H9 (cell line): Measurements from ENCODE around the gene GNL1. TPM values are rescaled to one million over a fixed set of nuclear protein-coding genes. Genes with fewer than 3 reads are reported as not detected.

Experiments used
- DNase-seq: peaks from one replicate; pipeline ENCODE4 v3.0.0-alpha.2; 2017
- H2AFZ ChIP-seq: one replicate; pipeline ENCODE4 v1.6.1; 2013; ENCODE audit warnings: mild to moderate bottlenecking, low read length, control low read depth, moderate library complexity
- H2AK5ac ChIP-seq: 2 replicates; pipeline ENCODE4 v1.6.1; 2013; ENCODE audit warnings: low read length, control low read depth, mixed read lengths; ENCODE audit not compliant: insufficient read length
- H2BK120ac ChIP-seq: one replicate; pipeline ENCODE4 v1.6.1; 2013; ENCODE audit warnings: low read depth, mild to moderate bottlenecking, low read length, control low read depth, inconsistent platforms; ENCODE audit not compliant: poor library complexity, severe bottlenecking
- H2BK12ac ChIP-seq: 2 replicates; pipeline ENCODE4 v1.6.1; 2013; ENCODE audit warnings: low read length, control low read depth, mixed read lengths, low read depth; ENCODE audit not compliant: insufficient read length
- H2BK15ac ChIP-seq: 2 replicates; pipeline ENCODE4 v1.6.1; 2013; ENCODE audit warnings: low read depth, low read length, control low read depth
- H2BK20ac ChIP-seq: one replicate; pipeline ENCODE4 v1.6.1; 2013; ENCODE audit warnings: low read depth, mild to moderate bottlenecking, low read length, control low read depth, inconsistent platforms; ENCODE audit not compliant: poor library complexity, severe bottlenecking
- H2BK5ac ChIP-seq: 2 replicates; pipeline ENCODE4 v1.6.1; 2013; ENCODE audit warnings: low read length, control low read depth, mixed read lengths; ENCODE audit not compliant: insufficient read length
- H3K14ac ChIP-seq: 2 replicates; pipeline ENCODE4 v1.6.1; 2013; ENCODE audit warnings: low read length, control low read depth; ENCODE audit not compliant: insufficient read depth
- H3K18ac ChIP-seq: 2 replicates; pipeline ENCODE4 v1.6.1; 2013; ENCODE audit warnings: low read depth, mild to moderate bottlenecking, mixed read lengths, low read length, control low read depth; ENCODE audit not compliant: insufficient read length
- H3K23ac ChIP-seq: 2 replicates; pipeline ENCODE4 v1.6.1; 2013; ENCODE audit warnings: low read length, control low read depth, mixed read lengths, low read depth; ENCODE audit not compliant: insufficient read length
- H3K23me2 ChIP-seq: 2 replicates; pipeline ENCODE4 v1.6.1; 2013; ENCODE audit warnings: low read depth, mild to moderate bottlenecking, mixed read lengths, low read length, control low read depth; ENCODE audit not compliant: insufficient read length, poor library complexity, severe bottlenecking
- H3K27ac ChIP-seq: 2 replicates; pipeline ENCODE4 v1.5.1; 2013; ENCODE audit warnings: low read length, control low read depth, mixed read lengths, low read depth; ENCODE audit not compliant: insufficient read length
- H3K27me3 ChIP-seq: 2 replicates; pipeline ENCODE4 v1.6.1; 2013; ENCODE audit warnings: low read length, control low read depth, inconsistent platforms; ENCODE audit not compliant: insufficient read depth
- H3K4ac ChIP-seq: 2 replicates; pipeline ENCODE4 v1.6.1; 2013; ENCODE audit warnings: low read depth, mild to moderate bottlenecking, control low read depth, inconsistent platforms, low read length, moderate library complexity
- H3K4me1 ChIP-seq: 2 replicates; pipeline ENCODE4 v1.6.1; 2013; ENCODE audit warnings: low read length, control low read depth, inconsistent platforms; ENCODE audit not compliant: insufficient read depth
- H3K4me2 ChIP-seq: 2 replicates; pipeline ENCODE4 v1.6.1; 2013; ENCODE audit warnings: low read length, control low read depth, mixed read lengths; ENCODE audit not compliant: insufficient read length, insufficient read depth
- H3K56ac ChIP-seq: 2 replicates; pipeline ENCODE4 v1.6.1; 2013; ENCODE audit warnings: low read depth, mild to moderate bottlenecking, mixed read lengths, low read length, control low read depth; ENCODE audit not compliant: insufficient read length
- H3K79me1 ChIP-seq: 2 replicates; pipeline ENCODE4 v1.6.1; 2013; ENCODE audit warnings: low read depth, mild to moderate bottlenecking, moderate library complexity, low read length, control low read depth, inconsistent platforms; ENCODE audit not compliant: insufficient read depth, poor library complexity, severe bottlenecking
- H3K79me2 ChIP-seq: 2 replicates; pipeline ENCODE4 v1.6.1; 2013; ENCODE audit warnings: low read length, control low read depth, inconsistent platforms; ENCODE audit not compliant: insufficient read depth
- H3K9ac ChIP-seq: 2 replicates; pipeline ENCODE4 v1.6.1; 2013; ENCODE audit warnings: low read length, control low read depth, mixed read lengths; ENCODE audit not compliant: insufficient read length; ENCODE audit errors: extremely low read depth
- H3K9me3 ChIP-seq: one replicate; pipeline ENCODE4 v1.6.1; 2013; ENCODE audit warnings: low read depth, low read length, inconsistent platforms; ENCODE audit not compliant: control insufficient read depth
- H3T11ph ChIP-seq: one replicate; pipeline ENCODE4 v1.6.1; 2013; ENCODE audit warnings: mild to moderate bottlenecking, low read length, control low read depth, inconsistent platforms
- H4K20me1 ChIP-seq: one replicate; pipeline ENCODE4 v1.6.1; 2013; ENCODE audit not compliant: control insufficient read depth, insufficient read length, insufficient read depth
- H4K5ac ChIP-seq: 2 replicates; pipeline ENCODE4 v1.6.1; 2013; ENCODE audit warnings: low read depth, mild to moderate bottlenecking, mixed read lengths, low read length, control low read depth; ENCODE audit not compliant: insufficient read length
- H4K8ac ChIP-seq: replicated peaks from 2 replicates; pipeline ENCODE4 v1.6.1; 2013; ENCODE audit warnings: low read length, control low read depth, mixed read lengths, low read depth; ENCODE audit not compliant: insufficient read length
- H4K91ac ChIP-seq: 2 replicates; pipeline ENCODE4 v1.6.1; 2013; ENCODE audit warnings: low read depth, mild to moderate bottlenecking, moderate library complexity, mixed read lengths, low read length, control low read depth; ENCODE audit not compliant: insufficient read length
- H3K27ac Mint-ChIP-seq, 3 experiments: 2 replicates in 2 of 3; 3 replicates in 1 of 3; pipeline ENCODE4 v1.8.0; 2020 to 2021; ENCODE audit warnings: mixed read lengths in 3 of 3, mild to moderate bottlenecking in 1 of 3, moderate library complexity in 1 of 3
- H3K27me3 Mint-ChIP-seq: 2 replicates; pipeline ENCODE4 v1.8.0; 2021; ENCODE audit warnings: low read depth, mild to moderate bottlenecking, moderate library complexity, mixed read lengths
- H3K36me3 Mint-ChIP-seq, 3 experiments: 2 replicates in 2 of 3; 3 replicates in 1 of 3; pipeline ENCODE4 v1.8.0; 2020 to 2021; ENCODE audit warnings: low read depth in 3 of 3, mixed read lengths in 3 of 3; ENCODE audit not compliant: insufficient read depth in 1 of 3
- H3K4me1 Mint-ChIP-seq, 2 experiments: 2 replicates each; pipeline ENCODE4 v1.8.0; 2020; ENCODE audit warnings: mixed read lengths in 2 of 2
- H3K4me3 Mint-ChIP-seq, 2 experiments: 2 replicates in 1 of 2; 3 replicates in 1 of 2; pipeline ENCODE4 v1.8.0; 2020 to 2021; ENCODE audit warnings: mild to moderate bottlenecking in 2 of 2, mixed read lengths in 2 of 2, moderate library complexity in 1 of 2
- H3K9me3 Mint-ChIP-seq, 2 experiments: 2 replicates in 1 of 2; 3 replicates in 1 of 2; pipeline ENCODE4 v1.8.0; 2020; ENCODE audit warnings: mild to moderate bottlenecking in 2 of 2, mixed read lengths in 2 of 2, moderate library complexity in 1 of 2
- WGBS: extraction: QIAGEN DNeasy Blood & Tissue Kit; methylation state at CpG from one replicate; pipeline ENCODE4 v1.1.7; 2013; ENCODE audit warnings: missing lambda C conversion rate, low lambda C conversion rate, mixed read lengths; ENCODE audit not compliant: insufficient read length; ENCODE audit errors: extremely low coverage; 5-methylcytosine and 5-hydroxymethylcytosine counted together
- total RNA-seq: library from RNA; stranded (reverse); gene quantifications from 2 replicates; pipeline ENCODE4 v1.2.1, GENCODE V29; 2021
- TF ChIP-seq, protein P1 (sequence below): fragments of 200-600 bp; sonication (generic); conservative IDR thresholded peaks from 3 replicates; pipeline ENCODE4 v1.8.0; 2021; ENCODE audit warnings: antibody characterized with exemption, mild to moderate bottlenecking

GNL1 gene
- total RNA-seq, 1 experiment from 2014 or later, result 83.5 TPM

DNA sequence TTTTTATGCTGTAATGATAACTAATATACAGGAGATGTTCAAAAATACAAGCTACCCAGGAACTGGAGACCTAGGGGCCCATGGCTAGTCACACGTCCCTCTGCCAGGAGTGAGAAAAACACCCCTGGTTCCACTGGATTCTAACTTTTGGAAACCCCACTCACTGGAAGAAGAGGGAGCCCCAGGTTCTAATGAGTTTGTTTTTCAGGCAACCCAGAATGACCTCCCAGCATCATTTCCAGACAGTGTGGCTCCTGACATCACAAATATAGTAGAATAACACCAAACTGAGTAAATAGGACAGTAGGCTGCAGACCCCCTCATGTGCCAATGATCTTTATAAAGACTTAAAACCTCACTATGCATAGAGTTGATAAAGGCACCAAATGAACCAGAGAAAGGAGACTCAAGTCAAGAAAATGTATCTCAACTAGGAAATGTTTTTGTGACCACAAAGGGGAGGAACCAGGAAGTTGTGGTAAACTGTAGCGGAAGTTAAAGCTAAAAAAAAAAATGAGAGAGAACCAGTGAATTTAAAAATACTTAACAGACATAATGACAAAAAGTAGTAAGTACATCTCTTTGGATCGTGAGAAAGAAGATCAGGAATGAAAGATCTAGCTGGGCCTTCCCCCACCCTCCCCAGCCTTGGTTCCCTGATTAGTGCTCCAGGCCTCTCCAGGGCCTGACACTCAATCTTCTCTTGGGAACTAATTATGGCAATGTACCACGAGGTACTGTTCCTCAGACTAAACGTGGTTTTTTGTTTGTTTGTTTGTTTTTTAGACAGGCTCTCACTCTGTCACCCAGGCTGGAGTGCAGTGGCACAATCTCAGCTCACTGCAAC is 47.2 kb downstream of the GNL1 start:
- DNase-seq, result no peak
- no peaks in the 10 kb centered on the region for H4K20me1 ChIP-seq
- no peak overlapping the region for H4K8ac ChIP-seq
- no peak overlapping the region for H4K91ac ChIP-seq
- no peak overlapping the region for H2AFZ ChIP-seq
- no peak overlapping the region for H3K27ac Mint-ChIP-seq
- H2BK12ac ChIP-seq, result no peak overlapping the region
- H3K18ac ChIP-seq, result no peak overlapping the region
- H3K79me1 ChIP-seq, result no peaks in the 10 kb centered on the region
- no peak overlapping the region for H3K9ac ChIP-seq
- H3K4me3 Mint-ChIP-seq, result no peak overlapping the region
- TF ChIP-seq, protein P1, sequence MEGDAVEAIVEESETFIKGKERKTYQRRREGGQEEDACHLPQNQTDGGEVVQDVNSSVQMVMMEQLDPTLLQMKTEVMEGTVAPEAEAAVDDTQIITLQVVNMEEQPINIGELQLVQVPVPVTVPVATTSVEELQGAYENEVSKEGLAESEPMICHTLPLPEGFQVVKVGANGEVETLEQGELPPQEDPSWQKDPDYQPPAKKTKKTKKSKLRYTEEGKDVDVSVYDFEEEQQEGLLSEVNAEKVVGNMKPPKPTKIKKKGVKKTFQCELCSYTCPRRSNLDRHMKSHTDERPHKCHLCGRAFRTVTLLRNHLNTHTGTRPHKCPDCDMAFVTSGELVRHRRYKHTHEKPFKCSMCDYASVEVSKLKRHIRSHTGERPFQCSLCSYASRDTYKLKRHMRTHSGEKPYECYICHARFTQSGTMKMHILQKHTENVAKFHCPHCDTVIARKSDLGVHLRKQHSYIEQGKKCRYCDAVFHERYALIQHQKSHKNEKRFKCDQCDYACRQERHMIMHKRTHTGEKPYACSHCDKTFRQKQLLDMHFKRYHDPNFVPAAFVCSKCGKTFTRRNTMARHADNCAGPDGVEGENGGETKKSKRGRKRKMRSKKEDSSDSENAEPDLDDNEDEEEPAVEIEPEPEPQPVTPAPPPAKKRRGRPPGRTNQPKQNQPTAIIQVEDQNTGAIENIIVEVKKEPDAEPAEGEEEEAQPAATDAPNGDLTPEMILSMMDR, result no peak
- no peaks in the 10 kb centered on the region; the same call in 1 of the 2 replicates for H3K27me3 Mint-ChIP-seq
- no peak overlapping the region for H3K27ac ChIP-seq
- H3K36me3 Mint-ChIP-seq, result no peaks in the 10 kb centered on the region
- H3K4ac ChIP-seq, result no peak overlapping the region
- H3K23me2 ChIP-seq, result no peaks in the 10 kb centered on the region
- H3K23ac ChIP-seq, result no peak overlapping the region
- H2AK5ac ChIP-seq, result no peak overlapping the region
- H3K9me3 ChIP-seq, result no peaks in the 10 kb centered on the region
- H3K56ac ChIP-seq, result no peak overlapping the region
- no CpG with 5 or more reads among the region's 5 CpGs for WGBS
- H3K4me1 ChIP-seq, result no peaks in the 10 kb centered on the region
- H2BK5ac ChIP-seq, result no peak overlapping the region
- H3K79me2 ChIP-seq, result no peaks in the 10 kb centered on the region
- H3K14ac ChIP-seq, result no peak overlapping the region
- no peak overlapping the region for H3T11ph ChIP-seq
- no peaks in the 10 kb centered on the region for H3K27me3 ChIP-seq
- no peaks in the 10 kb centered on the region for H3K9me3 Mint-ChIP-seq
- no peak overlapping the region for H3K4me2 ChIP-seq
- H4K5ac ChIP-seq, result no peak overlapping the region
- H2BK15ac ChIP-seq, result no peak overlapping the region
- no peak overlapping the region for H2BK20ac ChIP-seq
- no peak overlapping the region for H2BK120ac ChIP-seq
- peaks cover 12 to 18% of the 10 kb centered on the region in 2 experiments for H3K4me1 Mint-ChIP-seq
